AG04450 (cell line): ENCODE data around the gene BATF3. TPM values are rescaled to one million over a fixed set of nuclear protein-coding genes. Genes with fewer than 3 reads are reported as not detected.
"Not testable (repeated sequence)": the region's sequence is repeated elsewhere in the genome, so short reads cannot be mapped to it uniquely, and the experiment has no call there.

Experiments
- CTCF ChIA-PET: fragments of 300-600, 350-600 bp; formaldehyde crosslinking; extraction: SDS; loops from one replicate; lab custom pipeline; 2022; ENCODE audit warnings: antibody characterized with exemption, inconsistent platforms; lab: Charles Lee
- POLR2A ChIA-PET: fragments of 350-600 bp; formaldehyde crosslinking; extraction: SDS; loops from one replicate; lab custom pipeline; 2021; ENCODE audit warnings: antibody characterized with exemption, inconsistent platforms; lab: Yijun Ruan, JAX
- DNase-seq: peaks from one replicate; pipeline ENCODE4 v3.0.0-alpha.2; 2011; ENCODE audit warnings: low read depth, low spot score
- H3K27ac ChIP-seq: one replicate; pipeline ENCODE4 v1.5.1; 2012; ENCODE audit warnings: low read depth, low read length, control low read depth
- H3K27me3 ChIP-seq: one replicate; pipeline ENCODE4 v1.6.0; 2012; ENCODE audit warnings: low read length; ENCODE audit not compliant: control insufficient read depth, insufficient read depth
- H3K4me3 ChIP-seq: 2 replicates; pipeline ENCODE4 v1.5.1; 2011; ENCODE audit warnings: mild to moderate bottlenecking, low read depth, low read length, control low read depth
- H3K9me3 ChIP-seq: 2 replicates; pipeline ENCODE4 v1.5.1; 2012; ENCODE audit warnings: low read length; ENCODE audit not compliant: control insufficient read depth, insufficient read depth
- polyA plus RNA-seq: library from polyadenylated mRNA; depleted of rRNA; stranded (reverse); fragments of >200 nt; gene quantifications from 2 replicates; pipeline ENCODE4 v1.2.3, GENCODE V29; 2011
- TF ChIP-seq, protein P1 (sequence below): IDR thresholded peaks from 2 replicates; pipeline ENCODE4 v1.5.1; 2011; ENCODE audit warnings: low read depth, low read length, control low read depth, inconsistent platforms

BATF3 gene
- polyA plus RNA-seq, 1 experiment: 1.4 TPM

DNA sequence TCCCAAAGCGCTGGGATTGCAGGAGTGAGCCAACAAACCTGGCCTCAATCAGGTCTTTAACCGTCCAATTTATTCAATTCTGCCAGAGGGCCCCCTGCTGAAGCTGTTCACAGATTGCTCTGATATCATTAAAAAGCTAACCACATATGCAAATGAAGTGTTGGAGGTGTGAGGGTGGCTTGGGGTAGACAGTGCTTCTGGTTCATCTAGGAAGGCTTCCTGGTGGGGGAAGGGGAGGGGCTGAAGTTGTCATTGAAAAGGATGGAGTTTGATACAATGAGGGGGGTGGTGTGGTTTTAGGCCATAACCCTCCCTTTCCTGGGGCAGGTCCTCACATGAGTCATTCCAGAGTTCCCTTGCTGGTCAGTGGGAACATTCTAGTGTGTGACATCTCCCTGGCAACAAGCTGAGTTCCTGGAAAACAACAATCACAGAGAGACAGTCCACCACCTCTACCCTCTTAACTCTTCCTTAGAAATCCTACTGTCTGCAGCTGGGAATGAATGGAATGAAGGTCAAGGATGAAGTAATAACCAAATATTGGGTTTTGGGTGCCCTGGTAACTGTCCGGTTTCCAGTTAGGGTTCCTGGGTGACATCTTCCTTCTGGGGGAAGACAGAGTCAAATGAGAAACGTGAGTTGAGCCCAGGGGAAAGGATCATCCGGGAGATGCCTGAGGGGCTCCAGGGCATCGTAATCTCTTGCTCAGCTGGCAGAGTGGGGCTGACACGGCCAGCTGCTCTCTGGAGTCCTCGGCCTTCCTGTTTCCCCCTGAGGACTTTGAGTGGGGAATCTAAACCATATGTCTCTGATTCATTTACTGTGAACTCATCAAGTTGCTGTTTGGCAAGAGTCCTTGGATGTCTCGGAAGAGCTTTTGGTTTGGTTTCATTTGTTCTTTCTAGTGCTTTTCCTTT, 32.2 kb downstream of the BATF3 start:
- no peaks in the 10 kb centered on the region for H3K9me3 ChIP-seq
- peak overlapping the region; percentile 99 for H3K27ac ChIP-seq
- no peaks in the 10 kb centered on the region for H3K27me3 ChIP-seq
- ChIA-PET CTCF (interaction anchor here (0.6 to 2.2 kb wide), 10 partner anchors 10 to 632 kb away, joined by 3 to 9 read pairs (median 4); partner anchors contain the start of genes BATF3, DTL and INTS7), POLR2A (interaction anchor here (0.7 to 4.4 kb wide), 6 partner anchors 11 to 169 kb away, joined by 3 to 40 read pairs (median 3); partner anchors contain the start of genes ATF3, NSL1 and TATDN3)
- peak; percentile 79 for DNase-seq
- H3K4me3 ChIP-seq: peak overlapping the region; percentile 48
- TF ChIP-seq, protein P1, sequence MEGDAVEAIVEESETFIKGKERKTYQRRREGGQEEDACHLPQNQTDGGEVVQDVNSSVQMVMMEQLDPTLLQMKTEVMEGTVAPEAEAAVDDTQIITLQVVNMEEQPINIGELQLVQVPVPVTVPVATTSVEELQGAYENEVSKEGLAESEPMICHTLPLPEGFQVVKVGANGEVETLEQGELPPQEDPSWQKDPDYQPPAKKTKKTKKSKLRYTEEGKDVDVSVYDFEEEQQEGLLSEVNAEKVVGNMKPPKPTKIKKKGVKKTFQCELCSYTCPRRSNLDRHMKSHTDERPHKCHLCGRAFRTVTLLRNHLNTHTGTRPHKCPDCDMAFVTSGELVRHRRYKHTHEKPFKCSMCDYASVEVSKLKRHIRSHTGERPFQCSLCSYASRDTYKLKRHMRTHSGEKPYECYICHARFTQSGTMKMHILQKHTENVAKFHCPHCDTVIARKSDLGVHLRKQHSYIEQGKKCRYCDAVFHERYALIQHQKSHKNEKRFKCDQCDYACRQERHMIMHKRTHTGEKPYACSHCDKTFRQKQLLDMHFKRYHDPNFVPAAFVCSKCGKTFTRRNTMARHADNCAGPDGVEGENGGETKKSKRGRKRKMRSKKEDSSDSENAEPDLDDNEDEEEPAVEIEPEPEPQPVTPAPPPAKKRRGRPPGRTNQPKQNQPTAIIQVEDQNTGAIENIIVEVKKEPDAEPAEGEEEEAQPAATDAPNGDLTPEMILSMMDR: no peak

- ChIA-PET POLR2A (interaction anchor here (1.3 to 4.4 kb wide), 2 partner anchors 58 to 125 kb away, joined by 4 to 40 read pairs; partner anchors contain the start of genes ATF3, NSL1 and TATDN3), CTCF (interaction anchor here (1.3 to 2.3 kb wide), 17 partner anchors 13 to 249 kb away, joined by 3 to 75 read pairs (median 6); no protein-coding TSS in a partner anchor)
- Histone ChIP-seq H3K27me3 (no peaks in the 10 kb centered on the region), H3K4me3 (no peak overlapping the region), H3K27ac (no peak overlapping the region), H3K9me3 (no peaks in the 10 kb centered on the region)
- TF ChIP-seq, protein P1: no peak
- DNase-seq: no peak
Observed at GRCh38 chr1:212666116-212666775, 33.4 kb downstream of the BATF3 start.

- ChIA-PET POLR2A (interaction anchor here (1.3 to 4.4 kb wide), 2 partner anchors 57 to 126 kb away, joined by 4 to 40 read pairs; partner anchors contain the start of genes ATF3, NSL1 and TATDN3), CTCF (interaction anchor here (0.6 to 2.3 kb wide), 69 partner anchors 10 to 339 kb away, joined by 3 to 75 read pairs (median 5); partner anchors contain the start of genes NSL1, TATDN3 and VASH2)
- peak; percentile 41 for DNase-seq
- H3K9me3 ChIP-seq: no peaks in the 10 kb centered on the region
- H3K27ac ChIP-seq: peak overlapping the region; percentile 21
- peak overlapping the region; percentile 82 for H3K4me3 ChIP-seq
- no peaks in the 10 kb centered on the region for H3K27me3 ChIP-seq
- TF ChIP-seq, protein P1: peak; percentile 92
Observed at GRCh38 chr1:212665241-212666115, 34.2 kb downstream of the BATF3 start.

DNA sequence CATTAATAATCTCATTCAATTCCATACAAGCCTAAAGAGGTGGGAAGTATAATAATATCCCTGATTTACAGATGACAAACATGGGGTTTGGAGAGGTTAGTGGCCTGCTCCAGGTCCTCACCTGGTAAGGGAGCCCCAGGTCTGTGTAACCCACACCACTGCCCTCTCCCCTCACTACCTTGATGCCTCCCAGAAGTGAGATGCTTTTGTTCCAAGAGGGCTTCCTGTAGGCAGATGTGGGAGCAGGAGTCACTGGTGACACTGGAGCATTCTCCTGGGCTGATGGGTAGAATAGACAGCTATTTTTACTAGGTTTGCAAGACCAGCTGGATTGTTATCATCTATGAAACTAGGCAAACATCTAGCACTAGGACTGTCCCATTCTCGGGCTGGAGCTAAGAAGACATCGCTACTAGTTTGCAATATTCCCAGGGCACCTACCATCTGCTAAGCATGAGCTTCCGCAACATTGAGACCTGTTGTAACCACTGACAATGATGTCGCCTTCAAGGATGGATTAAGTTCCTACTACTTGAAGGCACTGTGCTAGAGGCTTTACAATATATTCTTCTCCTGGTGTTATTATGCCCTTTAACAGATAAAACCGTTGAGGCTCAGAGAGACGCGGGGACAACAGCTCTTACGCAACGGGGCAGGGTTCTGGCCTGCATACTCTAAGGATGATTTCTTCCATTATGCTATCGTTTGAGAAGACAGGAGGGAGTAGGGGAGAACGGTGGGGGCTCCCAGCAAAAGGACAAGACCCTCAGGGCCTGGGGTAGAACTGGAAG, 35.0 kb downstream of the BATF3 start:
- POLR2A ChIA-PET: interaction anchor here (0.6 to 4.4 kb wide), 3 partner anchors 56 to 127 kb away, joined by 4 to 40 read pairs (median 5); partner anchors contain the start of genes ATF3, NSL1 and TATDN3
- Histone ChIP-seq H3K4me3 (no peak overlapping the region), H3K27me3 (no peaks in the 10 kb centered on the region), H3K9me3 (no peaks in the 10 kb centered on the region), H3K27ac (no peak overlapping the region)
- CTCF ChIA-PET: interaction anchor here (0.6 to 2.3 kb wide), 69 partner anchors 9 to 340 kb away, joined by 3 to 75 read pairs (median 5); partner anchors contain the start of genes NSL1, TATDN3 and VASH2
- TF ChIP-seq, protein P1: no peak
- DNase-seq: no peak

DNA sequence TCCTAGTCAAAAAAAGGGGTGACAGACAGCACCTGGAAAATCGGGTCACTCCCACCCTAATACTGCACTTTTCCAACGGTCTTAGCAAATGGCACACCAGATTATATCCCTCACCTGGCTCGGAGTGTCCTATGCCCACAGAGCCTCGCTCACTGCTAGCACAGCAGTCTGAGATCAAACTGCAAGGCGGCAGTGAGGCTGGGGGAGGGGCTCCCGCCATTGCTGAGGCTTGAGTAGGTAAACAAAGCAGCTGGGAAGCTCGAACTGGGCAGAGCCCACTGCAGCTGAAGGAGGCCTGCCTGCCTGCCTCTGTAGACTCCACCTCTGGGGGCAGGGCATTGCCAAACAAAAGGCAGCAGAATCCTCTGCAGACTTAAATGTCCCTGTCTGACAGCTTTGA, 41.4 kb downstream of the BATF3 start:
- H3K27ac ChIP-seq, H3K27me3 ChIP-seq, DNase-seq, POLR2A ChIA-PET, H3K9me3 ChIP-seq, H3K4me3 ChIP-seq: not testable (repeated sequence)
- CTCF ChIA-PET: interaction anchor here (1.1 kb wide), 1 partner anchor 181 kb away, joined by 4 read pairs; no protein-coding TSS in a partner anchor
